Stimulated activated CD4-positive, alpha-beta T cell treated with anti-CD3 and anti-CD28 coated beads, Interleukin-1b, Interleukin-23, amount 100 ng/mL, for 24 hours (primary cell): ENCODE measurements around the gene MPV17.
"Not testable (repeated sequence)": the region's sequence is repeated elsewhere in the genome, so short reads cannot be mapped to it uniquely, and the experiment has no call there.

Experiments used
- DNase-seq, 4 experiments: peaks; one replicate each; pipeline ENCODE4 v3.0.0-alpha.2; 2020; ENCODE audit warnings: low read depth in 4 of 4, low spot score in 1 of 4

Gene MPV17, protein sequence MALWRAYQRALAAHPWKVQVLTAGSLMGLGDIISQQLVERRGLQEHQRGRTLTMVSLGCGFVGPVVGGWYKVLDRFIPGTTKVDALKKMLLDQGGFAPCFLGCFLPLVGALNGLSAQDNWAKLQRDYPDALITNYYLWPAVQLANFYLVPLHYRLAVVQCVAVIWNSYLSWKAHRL

DNA sequence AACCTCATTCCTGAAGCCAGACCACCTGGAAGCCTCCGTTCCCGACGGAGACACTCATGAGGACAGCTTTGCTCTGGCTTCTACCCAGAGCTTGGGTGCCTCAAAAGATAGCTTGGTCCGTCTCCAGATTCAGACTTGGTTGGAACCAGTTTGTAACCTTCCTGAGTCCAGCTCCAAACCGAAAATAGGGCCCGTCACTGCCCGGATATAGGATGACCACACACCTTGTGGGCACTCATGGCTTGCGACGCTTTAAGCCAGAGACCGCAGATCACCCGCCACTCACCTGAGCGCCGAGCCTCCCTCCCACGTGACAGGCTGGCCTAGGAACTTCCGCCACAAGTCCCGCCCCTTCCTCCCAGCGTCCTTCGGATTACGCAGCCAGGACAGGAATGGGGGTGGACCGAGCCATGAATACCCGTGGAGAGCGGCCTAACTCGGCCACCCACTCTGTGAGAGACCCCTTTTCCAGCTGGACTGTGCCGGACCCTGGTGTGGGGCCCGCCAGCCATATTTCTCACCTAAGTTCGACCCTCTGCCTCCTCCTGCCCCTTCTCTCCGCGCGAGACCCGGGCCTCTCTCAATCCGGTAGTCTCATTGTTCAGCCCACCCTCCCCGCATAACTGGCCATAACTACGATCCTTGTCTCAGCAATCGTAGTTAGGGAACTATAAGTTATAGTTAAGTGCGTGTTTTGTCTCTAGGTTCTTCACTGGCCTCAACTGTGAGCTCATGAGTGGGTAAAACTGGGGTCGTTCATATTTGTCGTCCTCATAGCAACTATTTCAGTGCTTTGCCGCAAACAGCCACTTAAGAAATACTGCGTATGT lies at the start of gene MPV17:
Gene MPV17 (minus strand): TSS at position 332 of the 830 bp plus-strand sequence. CDS start 580 bp downstream, outside the sequence.
- DNase-seq: peak; percentile 66 to 86 (median 80)

DNA sequence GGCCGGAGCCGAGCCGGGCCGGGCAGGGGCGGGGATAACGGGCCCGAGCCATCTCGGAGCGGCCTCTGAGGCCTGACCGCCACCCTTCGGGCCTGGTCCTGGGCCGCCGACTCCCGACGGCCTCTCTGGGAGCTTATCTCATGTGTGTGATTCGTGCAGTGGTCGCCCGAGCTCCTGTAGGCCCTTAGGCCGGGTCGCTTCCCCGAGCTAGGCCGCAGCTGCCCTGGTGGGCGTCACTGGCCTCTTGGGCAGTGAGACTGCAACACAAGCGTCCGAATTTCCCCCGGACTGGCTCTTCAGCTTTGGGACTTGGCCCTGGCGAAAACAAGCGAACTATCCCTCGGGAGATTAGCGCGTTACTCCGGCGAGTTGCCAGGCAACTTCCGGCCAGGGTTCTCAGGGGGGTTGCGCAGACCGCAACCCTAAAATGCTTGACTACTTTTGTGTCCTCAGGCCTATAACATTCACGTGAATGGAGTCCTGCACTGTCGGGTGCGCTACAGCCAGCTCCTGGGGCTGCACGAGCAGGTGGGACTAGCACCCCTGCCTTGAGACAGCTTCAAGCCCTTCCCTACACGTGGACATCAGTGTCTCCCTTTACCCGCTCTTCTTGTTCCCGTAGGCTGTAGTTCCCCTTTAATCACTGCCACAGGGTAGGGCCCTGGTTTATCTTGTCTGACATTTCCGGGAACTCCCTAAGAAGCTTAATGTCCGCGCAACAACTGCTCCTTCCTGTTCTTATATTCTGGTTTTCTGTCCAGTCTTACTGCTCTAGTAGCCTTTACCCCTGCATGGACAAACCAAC lies 48.1 kb upstream of the MPV17 start:
- no peak for DNase-seq

DNA sequence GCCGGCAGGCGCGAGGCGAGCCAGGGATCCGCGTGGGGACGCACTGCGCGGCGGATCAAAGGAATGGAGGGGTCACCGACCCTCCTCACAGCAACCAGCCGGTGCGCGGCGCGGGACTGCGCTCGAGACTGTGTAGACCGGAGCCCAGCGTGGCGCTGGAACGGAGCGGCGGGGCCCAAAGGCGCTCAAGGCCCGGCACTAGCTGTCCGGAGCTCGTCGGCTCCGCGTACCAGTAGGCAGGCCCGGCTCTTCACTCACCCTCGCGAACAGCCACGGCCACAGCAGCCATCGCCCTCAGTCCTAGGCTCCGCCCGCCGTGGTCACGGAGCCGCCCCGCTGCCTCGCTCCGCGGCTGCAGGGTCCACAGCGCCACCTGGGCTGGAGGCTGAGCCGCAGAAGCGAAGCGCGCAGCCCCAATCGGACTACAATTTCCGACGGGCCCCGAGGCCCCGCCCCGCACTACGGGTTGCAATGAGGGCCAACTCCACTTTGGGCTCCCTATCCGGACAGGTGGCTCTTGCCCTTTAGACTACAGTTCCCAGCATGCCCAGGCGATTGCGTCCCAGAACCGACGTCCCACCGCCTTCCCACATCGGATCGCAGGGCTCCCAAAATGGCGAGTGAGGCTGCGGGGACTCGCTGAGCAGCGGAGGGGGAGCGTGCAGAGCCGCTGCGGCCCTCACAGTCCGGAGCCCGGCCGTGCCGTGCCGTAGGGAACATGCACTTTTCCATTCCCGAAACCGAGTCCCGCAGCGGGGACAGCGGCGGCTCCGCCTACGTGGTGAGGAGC lies 47.3 kb upstream of the MPV17 start, which contains the start of the genes EIF2B4 and SNX17:
Gene EIF2B4 (minus strand): TSS at position 313 of the 790 bp plus-strand sequence. CDS start 24 bp downstream, at position 289.
Gene SNX17 (plus strand): TSS at position 591 of the 790 bp plus-strand sequence. CDS start 128 bp downstream, at position 719.
- DNase-seq: peak; percentile 93 to 99 (median 97)

DNA sequence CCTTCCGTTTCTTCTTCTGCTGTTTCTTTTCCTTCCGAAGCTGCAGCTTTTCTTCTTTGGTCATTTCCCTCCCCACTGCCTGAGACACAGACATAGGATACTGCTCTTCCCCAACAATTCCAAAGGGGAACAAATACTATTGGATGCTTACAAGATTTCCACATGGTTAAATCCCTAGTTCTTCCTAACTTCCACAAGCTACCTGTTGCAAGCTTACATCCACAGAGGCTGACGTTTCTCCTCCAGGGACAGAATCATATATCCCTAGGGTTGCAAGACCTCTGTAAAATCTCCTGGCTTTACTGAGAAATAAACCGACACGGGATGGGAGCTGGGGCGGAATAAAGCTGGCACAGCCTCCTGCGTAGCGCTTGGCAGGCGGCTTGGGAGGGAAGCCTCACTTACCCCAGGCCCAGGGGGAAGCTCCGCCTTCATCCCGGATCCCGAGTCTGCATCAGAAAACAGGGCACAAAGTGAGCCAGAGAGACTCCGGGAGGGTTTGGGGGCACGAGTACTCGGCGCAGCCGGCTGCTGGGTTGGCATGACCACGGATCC lies 46.7 kb upstream of the MPV17 start:
- peak in 1 of 4 experiments; percentile 21 for DNase-seq

DNA sequence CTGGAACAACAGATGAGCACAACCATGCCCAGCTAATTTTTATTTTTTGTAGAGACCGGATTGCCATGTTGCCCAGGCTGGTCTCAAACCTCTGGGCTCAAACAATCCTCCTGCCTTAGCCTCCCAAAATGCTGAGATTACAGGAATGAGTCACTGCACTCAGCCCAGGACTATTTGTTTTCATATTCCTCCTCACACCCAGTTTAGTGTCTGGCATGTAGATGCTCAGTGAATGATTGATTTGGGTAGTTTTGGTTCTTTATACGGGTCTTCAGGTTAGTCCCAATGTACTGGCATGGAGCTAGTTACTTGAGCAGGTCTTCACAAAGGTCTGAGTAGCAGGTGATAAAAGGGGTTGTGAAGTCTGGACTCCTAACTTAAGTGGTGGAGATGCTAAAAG lies 41.0 kb upstream of the MPV17 start:
- no peak for DNase-seq

DNA sequence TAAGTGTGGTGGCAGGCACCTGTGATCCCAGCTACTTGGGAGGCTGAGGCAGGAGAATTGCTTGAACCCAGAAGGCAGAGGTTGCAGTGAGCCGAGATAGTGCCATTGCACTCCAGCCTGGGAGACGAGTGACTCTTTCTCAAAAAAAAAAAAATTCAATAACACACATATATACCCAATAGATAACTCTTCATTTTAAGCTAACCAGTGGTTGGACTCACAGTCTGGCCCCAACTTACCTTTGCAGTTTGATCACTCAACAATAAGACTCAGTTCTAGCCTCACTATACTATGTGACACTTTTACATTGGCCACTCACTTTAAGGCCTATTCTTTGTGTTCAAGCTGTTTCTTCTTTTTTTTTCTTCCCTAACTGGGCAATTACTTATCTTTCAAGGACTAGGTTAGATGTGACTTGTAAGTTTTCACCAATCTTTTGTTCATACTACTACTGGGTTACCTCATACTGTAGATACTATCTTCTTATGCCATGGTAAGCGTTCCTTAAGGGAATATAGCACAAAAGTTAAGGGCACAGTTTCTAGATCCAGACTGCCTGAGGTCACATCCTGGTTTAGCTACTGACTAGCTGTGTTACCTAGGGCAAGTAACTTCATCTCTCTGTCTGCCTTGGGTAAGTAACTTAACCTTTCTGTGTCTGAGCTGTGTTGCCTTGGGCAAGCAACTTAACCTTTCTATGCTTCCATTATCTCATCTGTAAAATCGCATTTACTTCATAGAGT lies 40.0 kb upstream of the MPV17 start:
- no peak for DNase-seq

DNA sequence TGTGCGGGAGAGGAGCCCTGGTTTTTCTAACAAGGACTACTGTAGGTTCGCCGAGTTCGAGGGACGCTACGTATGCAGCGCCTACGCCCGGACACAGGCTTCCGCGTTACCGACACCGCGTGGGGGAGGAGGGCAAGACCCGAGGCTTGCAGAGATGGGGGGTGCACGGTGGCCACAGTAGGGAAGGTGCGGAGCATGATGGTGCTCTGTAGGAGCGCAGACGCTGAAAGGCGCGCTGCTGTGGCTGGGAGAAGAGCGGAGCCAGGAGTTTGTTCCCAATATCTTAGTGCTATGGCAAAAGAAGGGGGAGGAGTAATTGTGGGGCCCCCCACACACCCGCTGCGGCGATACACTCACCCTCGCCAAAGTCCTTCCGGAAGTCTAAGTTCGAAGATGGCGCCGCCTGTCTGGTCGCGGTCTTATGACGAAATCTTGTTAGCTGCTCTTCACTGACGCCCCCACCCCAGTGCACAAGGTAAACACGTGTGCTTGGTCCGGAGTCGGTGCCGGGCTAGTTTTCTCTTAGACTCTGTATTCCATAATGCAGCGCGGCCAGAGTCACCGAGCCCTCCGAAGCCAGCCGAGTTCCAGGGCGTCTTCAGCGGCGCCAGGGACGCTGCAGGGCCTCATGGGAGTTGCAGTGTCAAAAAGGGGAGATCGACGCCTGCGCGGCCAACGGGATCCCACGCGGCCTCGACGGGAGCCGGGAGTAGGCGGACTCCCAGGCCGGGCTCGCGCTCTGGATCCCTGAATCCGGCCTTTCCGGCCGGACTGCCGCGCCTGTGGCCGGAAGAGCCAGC lies 33.7 kb upstream of the MPV17 start, which contains the start of gene GTF3C2:
Gene GTF3C2 (minus strand): TSS at position 383 of the 800 bp plus-strand sequence. CDS start 13,210 bp downstream, outside the sequence.
- DNase-seq: peak; percentile 80 to 86 (median 86)

DNA sequence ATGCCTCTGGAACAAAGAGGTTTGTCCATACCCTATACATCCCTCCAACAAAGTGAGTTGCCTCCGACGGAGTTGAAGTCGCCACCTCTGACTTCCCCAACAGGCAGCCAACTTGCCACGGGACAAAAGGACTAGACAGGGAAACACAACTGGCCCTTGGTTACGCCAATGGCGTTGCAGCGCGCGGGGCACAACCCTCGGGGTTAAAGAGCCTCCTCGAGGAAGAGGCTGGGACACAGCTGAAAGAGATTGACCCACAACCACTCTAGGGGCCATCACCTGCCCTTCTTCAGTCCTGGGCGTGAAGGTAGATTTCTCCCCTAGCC lies 33.1 kb upstream of the MPV17 start:
- DNase-seq: no peak

DNA sequence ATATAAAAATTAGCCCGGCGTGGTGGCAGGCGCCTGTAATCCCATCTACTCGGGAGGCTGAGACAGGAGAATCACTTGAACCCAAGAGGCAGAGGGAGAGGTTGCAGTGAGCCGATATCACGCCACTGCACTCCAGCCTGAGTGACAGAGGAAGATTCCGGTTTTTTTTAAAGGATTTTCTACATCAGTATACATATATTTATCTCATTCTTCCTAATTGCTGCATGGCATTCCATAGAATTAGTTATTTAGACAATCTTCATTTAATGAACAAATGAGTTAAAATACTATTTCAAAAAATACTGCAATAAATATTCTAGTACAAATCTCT lies 31.7 kb upstream of the MPV17 start:
- no peak for DNase-seq

DNA sequence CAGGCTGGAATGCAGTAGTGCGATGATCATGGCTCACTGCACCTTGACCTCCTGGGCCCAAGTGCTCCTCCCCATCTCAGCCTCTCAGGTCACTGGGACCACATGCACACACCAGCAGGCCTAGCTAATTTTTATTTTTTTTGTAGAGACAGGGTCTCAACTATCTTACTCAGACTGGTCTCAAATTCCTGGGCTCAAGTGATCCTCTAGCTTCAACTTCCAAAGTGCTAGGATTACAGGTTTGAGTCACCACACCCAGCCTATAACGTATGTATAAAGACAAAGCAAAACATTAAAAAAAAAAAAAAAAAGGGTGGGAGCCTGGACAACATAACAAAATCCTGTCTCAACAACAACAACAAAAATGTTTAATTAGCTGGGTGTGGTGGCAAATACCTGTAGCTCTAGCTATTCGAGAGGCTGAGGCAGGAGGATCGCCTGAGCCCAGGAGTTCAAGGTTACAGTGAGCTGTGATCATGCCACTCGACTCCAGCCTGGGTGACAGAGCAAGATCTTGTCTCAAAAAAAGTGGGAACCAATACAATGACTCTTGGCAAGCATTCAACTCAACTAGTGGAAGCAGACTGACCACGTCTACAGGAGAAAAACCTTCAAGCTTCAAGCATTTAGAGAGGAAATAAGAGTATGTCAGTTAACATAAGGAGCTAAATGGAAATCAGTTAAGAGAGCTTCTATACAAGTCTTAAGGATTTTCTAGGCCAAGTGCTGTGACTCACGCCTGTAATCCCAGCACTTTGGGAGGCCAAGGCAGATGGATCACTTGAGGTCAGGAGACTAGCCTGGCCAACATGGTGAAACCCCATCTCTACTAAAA lies 31.1 kb upstream of the MPV17 start:
- DNase-seq: no peak

DNA sequence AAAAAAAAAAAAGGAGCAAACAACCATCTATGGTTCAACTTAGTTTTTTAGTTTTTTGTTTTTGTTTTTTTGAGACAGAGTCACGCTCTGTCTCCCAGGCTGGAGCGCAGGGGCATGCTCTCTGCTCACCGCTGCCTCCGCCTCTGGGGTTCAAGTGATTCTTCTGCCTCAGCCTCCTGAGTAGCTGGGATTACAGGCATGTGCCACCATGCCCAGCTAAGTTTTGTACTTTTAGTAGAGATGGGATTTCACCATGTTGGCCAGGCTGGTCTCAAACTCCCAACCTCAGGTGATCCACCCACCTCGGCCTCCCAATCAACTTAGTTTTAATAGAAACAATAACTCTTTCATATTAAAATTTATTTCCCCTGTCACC lies 30.5 kb upstream of the MPV17 start:
- DNase-seq: not testable (repeated sequence)

DNA sequence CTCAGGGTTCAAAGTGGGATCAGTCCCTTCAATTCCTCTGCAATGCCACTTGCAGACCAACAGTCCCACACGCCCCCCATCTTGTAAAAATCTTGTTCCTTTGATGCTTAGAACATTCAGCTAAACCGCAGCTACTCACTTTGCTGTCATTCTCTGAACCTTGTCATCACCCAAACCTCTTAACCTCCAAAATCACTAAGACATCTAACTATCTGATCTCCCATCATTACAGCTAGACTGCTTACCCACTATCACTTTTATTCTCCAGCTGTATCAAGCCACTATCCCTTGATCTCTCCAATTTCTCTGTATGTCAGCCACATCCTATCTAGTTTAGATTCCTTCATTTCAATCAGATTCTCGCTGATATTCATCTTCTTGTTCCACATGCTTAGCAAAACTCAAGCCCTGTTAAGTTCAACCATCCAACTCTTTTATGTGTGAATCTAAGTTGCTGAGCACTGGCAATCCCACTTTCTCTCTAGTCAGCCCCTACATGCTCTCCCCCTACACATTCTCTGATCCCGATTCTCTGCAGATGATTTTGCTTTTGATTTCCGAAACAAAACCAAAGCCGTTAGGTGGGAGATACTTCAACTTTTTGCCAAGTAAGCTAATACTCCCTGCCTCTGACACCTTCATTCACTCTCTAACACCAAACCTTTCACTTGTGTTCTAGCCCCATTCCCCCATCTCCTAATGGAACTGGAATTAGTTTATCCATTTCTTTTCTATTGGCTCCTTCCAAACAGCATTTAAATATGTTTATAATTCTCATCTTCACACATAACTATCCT lies 29.1 kb upstream of the MPV17 start:
- DNase-seq: no peak

DNA sequence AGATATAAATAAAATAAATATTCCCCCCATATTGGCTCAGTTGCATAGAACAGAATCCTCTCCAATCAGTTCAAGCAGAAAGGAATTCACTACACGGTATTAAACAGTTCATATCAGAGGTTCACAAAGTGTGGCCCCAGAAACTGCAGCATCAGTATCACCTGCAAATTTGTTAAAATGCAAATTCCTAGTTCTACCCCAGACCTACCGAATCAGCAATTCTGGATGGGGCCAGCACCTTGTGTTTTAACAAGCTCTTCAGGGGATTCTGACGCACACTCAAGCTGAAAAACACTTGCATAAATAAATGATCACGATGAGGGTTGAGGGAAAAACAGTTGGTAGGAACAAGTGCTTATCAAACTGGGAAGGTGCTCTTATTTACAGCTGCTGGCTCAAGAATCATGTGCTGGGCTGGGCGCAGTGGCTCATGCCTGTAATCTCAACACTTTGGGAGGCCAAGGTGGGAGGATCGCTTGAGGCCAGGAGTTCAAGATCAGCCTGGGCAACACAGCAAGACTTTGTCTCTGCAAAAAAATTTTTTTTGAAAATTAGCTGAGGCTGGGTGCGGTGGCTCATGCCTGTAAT lies 27.3 kb upstream of the MPV17 start:
- no peak for DNase-seq

DNA sequence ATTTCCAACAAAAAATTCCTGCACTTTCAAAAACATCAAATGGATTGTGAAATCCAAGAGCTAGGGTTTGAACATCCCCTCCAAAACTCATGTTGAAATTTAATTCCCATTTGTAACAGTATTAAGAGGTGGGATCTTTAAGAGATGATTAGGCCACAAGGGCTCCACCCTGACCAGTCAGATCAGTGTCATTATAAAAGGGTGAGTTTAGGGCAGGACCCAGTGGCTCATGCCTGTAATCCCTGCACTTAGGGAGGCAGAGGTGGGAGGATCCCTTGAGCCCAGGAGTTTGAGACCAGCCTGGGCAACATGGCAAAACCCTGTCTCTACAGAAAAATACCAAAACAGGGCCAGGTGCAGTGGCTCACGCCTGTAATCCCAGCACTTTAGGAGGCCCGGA lies 24.7 kb upstream of the MPV17 start:
- DNase-seq: no peak

DNA sequence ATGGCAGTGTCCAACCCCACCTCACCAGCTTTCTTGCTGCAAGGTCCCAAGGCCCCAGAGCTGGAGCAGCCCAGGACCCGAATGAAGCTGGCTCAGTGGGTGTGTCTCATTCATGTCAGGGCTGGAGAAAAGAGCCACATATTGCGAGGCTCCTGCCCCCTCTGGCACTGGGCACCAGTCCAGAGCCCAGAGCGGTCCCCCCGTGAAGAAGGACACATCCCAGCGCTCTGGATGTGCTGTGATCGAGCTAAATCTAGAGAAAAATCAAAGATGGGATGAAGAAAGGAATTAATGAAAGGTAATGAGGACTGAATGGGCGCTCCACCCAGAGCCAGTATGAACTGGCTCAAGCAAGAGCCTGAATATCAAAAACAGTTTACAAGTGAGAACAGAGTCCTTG lies 13.3 kb upstream of the MPV17 start:
- no peak for DNase-seq

DNA sequence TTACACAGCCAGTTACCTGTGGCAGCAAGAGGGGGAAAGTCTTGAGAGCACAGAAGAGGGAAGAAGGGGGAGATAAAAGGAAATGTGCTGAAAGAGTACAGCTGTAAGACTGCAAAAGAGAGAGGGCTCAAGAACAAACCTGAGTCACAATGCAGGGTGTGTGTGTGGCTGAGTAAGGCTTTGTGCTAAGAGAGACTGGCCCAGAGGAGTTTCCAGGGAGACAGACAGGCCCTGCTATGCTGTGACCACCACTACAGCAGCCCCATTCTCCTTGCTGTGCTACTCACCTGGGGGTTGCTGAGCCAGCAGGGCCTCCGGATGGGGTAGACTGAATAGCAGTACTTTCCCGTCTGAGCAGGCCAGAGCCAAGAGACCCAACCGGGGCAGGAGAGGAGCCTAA lies 12.4 kb upstream of the MPV17 start:
- no peak for DNase-seq

DNA sequence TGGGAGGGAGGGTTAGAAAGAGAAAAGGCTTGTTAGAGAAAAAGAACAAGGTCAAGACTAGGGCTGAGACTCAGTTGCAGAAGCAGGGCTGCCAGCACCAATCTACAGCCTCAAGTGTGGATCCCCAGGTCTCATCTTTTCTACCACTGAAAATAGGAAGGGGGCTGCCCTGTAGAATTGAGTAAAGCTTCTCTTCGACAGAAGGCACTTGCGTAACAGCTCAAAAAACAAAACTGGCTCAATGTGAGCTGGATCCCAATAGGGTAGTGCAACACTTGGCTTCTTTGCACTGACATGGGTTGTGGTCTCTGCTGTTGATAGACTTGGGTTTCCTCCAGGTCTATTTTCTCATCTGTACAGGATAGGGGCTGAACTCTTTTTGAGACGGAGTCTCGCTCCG lies 1.8 kb upstream of the MPV17 start:
- no peak for DNase-seq
